Mammary epithelial cell (primary cell): ENCODE results near the gene KLF5.

Source experiments
- EZH2 ChIP-seq: IDR thresholded peaks from 2 replicates; pipeline ENCODE4 v1.6.1; 2012; ENCODE audit warnings: low read length, inconsistent platforms, borderline replicate concordance
- TF ChIP-seq, protein P1 (sequence below), 2 donors: IDR thresholded peaks in 1 of 2; conservative IDR thresholded peaks in 1 of 2; 2 replicates each; pipeline ENCODE4 v1.5.1; 2011 to 2012; ENCODE audit warnings: inconsistent platforms in 2 of 2, low read length in 2 of 2, mild to moderate bottlenecking in 2 of 2, control low read depth in 1 of 2, low read depth in 1 of 2; ENCODE audit not compliant: insufficient read depth in 1 of 2; ENCODE audit errors: extremely low read depth in 1 of 2

GRCh38 chr13:73061473-73061872, 2.7 kb downstream of the KLF5 start:
- TF ChIP-seq, protein P1, sequence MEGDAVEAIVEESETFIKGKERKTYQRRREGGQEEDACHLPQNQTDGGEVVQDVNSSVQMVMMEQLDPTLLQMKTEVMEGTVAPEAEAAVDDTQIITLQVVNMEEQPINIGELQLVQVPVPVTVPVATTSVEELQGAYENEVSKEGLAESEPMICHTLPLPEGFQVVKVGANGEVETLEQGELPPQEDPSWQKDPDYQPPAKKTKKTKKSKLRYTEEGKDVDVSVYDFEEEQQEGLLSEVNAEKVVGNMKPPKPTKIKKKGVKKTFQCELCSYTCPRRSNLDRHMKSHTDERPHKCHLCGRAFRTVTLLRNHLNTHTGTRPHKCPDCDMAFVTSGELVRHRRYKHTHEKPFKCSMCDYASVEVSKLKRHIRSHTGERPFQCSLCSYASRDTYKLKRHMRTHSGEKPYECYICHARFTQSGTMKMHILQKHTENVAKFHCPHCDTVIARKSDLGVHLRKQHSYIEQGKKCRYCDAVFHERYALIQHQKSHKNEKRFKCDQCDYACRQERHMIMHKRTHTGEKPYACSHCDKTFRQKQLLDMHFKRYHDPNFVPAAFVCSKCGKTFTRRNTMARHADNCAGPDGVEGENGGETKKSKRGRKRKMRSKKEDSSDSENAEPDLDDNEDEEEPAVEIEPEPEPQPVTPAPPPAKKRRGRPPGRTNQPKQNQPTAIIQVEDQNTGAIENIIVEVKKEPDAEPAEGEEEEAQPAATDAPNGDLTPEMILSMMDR (conservative IDR thresholded peaks at IDR 0.05 in 1 of 2, IDR thresholded peaks at IDR 0.05 in 1 of 2; ENCODE audit: extremely low read depth in 1 of 2, insufficient read depth in 1 of 2, low read depth in 1 of 2, low read length in 2 of 2): no peak
- no peak for TF ChIP-seq EZH2
